GM18499 (cell line): ENCODE data around the gene SNRK.

Source experiments
- ATAC-seq: cut with Tn5 transposase; IDR thresholded peaks from one replicate; pipeline ENCODE4 v1.9.1; 2021; ENCODE audit warnings: moderate number of reproducible peaks; ENCODE audit not compliant: insufficient read depth, unreplicated experiment

Gene SNRK

GRCh38 chr3:43366885-43367284 is 80.5 kb downstream of the SNRK start:
- no peak for ATAC-seq

DNA sequence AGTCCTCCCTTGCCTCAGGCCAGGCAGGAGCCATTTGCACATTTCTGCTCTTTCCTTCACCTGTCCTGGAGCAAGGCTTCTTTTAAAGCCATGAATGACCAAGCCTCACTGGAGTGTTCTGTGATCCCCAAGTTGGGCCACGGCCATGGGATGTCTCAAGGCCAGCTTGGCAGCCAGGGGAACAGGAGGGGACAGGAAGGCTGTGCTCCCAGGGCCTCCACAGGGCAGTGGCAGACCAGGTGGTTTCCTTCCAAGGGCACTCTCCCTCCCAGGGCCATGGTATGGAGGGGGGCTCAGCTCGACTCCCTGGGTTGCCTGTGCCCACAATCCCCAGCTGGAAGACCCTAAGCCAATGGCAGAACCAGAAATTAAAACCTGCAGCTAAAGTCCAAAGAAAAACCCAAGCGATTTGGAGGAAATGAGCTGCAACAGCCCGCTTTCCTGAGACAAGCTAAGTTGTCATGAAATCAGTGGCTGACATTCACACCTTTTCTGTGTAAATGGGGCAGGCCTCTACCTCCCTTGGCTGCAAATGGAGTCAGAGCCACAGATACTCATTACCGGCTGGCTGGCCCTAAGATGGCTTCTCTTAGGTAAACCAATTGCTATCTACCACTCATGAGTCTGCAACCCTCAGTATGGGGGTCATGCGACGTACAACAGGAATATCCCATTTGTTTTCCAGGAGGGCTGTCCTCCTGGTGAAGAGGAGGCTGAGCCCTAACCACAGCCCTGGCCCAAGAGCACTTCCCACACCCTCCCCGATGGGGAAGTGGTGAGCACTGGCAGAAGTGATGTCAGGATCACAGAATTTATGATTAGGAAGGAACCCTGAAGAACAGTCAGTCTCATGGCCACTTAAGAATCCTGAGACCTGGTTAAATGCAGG is 83.3 kb downstream of the SNRK start:
- no peak for ATAC-seq

DNA sequence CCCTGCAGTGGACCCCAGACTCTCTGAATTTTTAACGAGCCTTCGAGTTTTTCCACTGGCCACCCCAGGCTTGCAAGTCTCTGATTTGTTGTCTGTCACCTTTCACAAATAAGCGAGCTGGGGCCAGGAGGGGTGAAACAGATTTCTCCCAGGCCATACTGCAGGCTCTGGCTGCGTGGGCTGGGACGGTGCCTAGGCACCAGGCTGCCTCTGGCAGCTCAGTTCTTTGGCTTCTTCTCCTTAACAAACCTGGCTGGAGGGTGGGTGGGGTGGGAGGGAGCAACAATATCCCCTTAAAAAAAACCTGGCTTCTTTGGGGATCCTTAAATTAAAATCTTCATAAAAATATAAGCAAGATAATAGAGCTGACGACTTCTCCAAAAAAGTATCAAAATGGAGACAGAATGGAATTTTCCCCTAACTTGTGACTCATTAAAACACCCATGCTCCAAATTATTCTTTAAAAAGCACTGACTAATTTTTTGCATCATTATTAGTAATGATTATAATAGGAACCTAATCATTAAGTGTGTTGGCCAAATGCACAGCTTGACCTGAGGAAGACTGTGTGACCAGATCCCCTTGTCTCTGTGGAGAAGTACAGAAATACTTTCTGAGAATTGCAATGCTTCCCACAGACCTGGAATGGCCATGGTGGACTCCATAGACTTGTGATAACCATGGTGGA is 84.1 kb downstream of the SNRK start:
- no peak for ATAC-seq

DNA sequence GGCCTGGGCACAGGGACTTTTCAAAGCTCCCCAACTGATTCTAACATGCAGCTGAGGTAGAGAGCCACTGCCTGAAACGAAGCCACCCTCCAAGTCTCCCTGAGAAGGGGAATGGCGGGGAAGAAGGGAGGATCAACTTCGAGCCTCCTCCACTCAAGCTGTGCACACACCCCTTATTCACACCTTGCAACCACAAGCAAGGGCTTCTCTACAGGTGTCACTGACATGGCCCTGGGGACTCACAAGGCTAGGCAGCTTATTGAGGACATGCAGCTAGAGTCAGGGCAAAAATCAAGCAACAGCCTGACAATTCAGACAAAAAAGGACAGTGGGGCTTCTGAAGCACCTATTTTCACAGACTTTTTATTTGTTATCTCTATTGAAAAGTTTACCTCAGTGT is 85.2 kb downstream of the SNRK start:
- no peak for ATAC-seq

GRCh38 chr3:43372007-43372740 is 85.8 kb downstream of the SNRK start:
- ATAC-seq, result no peak

GRCh38 chr3:43372809-43373559 is 86.6 kb downstream of the SNRK start:
- ATAC-seq, result no peak

DNA sequence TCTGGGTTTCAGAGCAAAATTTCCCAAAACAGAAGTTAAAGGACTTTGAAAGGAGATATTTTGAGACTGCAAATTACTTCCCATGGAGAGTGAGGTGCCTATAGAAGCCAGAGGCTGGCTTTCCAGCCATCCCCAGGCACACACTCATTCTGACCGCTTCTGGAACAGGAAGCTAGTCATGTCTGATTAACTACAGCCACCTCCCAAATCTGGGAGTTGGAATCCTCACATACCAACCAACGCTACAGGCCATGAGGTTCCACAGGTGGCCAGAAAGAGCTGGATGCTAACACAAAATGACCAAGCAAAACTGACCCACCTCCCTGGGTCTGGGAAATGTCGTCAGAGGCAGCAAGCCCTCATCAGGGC is 87.2 kb downstream of the SNRK start:
- no peak for ATAC-seq

- no peak for ATAC-seq
Measured at GRCh38 chr3:43378066-43378935, 92.0 kb downstream of the SNRK start.

DNA sequence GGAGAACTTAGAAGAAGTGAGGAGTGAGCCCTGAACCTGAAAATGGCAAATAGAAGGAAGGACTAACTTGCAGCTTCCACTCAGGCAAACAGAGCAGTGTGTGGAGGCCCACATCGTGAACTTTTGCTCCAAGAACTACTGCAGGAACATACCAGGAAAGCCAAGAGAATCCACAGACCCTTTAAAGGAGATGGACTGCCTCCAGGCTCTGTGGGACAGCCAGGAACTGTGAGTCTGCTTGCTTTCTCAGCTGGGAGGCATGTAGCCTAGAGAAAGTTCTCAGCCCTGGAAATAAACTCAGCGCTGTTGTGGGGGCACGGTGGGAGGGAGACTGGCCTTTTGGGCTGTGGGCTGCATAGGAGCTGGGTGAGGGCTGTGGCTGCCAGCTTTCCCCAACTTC is 93.0 kb downstream of the SNRK start:
- ATAC-seq, result no peak

DNA sequence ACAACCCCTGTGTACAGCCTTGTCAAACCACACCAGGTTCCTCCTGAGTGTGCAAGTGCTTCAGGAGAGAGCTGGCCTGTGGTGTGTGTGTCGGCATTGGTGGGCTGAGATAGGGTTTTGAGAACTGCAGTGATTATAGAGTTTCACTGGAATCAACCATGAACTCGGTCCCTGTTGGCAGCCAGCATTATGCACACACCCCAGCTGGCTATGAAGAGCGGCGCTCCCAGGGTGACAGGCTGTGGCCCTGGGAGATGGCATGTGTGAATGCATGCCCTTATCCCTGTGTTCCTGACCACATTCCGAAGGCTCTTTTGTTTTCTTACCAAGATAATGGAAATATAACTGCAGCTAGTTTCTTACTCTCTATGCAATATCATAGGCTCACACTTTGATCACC is 101.8 kb downstream of the SNRK start:
- no peak for ATAC-seq

DNA sequence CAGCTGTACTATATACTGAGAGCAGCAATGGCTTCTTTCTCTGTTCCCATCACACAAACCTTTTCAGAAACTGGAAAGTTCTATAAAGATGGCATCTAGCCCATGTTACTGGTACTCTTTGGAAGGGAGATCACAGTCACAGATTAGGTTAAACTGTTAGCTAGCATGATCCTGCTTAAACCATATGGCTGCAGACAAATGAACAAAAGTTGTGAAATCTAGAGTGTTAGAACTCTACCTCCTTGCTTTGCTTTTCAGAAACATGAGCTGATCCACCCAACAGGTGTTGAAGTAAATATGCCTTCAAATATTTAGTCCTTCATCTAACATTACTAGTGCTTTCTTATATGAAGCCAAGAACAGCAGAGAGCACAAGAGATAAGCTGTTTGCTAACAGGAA is 102.6 kb downstream of the SNRK start:
- no peak for ATAC-seq

DNA sequence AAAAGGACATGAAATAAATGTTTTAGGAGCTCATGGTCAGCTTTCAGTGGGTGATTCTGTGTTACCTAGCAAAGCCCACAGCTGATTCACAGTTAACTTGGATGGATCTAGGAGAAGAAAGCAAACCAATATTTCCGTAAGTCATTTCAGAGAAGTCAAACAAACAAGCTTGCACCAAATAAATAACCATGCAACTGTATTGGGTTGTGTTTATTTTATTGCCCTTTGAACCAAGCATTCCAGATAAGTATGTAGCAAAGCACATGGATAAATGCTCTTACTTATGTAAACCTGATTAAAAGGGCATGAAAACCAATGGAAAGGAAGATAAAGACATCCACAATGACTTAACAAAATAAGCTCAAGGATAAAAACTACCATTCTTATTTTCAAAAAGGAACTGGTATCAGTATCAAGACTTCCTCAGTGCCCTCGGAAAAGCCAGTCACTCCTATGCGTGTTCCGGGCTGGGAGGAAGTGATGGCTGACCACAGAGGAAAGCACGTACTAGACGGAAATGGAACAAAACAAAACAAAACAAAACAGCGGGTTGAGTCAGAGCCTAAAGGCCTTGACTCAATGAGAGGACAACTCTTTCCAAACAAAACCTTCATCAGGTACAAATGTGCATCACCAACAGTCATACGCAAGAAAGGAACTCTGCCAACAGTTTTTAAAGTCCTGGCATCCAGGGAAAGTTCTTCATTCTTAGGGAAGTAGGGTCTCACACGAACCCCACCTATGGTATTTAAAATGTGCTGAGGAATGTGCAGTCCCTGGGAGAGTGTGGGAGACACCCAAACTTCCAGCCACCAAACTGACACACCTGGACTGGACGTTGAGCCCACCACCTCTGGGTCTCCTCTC is 103.3 kb downstream of the SNRK start:
- no peak for ATAC-seq

- ATAC-seq, result no peak
Measured at GRCh38 chr3:43390255-43390588, 103.9 kb downstream of the SNRK start.

DNA sequence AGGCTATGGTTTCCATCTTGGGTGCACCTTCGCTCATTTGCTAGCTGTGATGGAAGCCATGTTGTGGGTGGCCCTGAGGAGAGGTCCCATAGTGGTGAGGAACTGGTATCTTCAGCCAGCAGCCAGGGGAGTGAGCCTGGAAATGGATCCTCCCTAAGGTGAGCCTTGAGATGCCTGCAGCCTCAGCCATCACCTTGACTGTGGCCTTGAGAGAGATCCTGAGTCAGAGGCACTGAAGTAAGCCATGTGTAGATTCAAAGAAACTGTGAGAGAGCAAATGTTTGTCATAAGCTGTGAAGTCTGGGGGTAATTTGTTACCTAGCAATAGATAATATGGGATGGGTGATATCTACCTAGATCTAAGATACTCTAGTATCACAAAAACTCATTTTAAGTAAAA is 105.3 kb downstream of the SNRK start:
- ATAC-seq, result no peak

GRCh38 chr3:43394041-43394554 is 107.8 kb downstream of the SNRK start:
- no peak for ATAC-seq

- no peak for ATAC-seq
Measured at GRCh38 chr3:43399034-43399433, 112.7 kb downstream of the SNRK start.

DNA sequence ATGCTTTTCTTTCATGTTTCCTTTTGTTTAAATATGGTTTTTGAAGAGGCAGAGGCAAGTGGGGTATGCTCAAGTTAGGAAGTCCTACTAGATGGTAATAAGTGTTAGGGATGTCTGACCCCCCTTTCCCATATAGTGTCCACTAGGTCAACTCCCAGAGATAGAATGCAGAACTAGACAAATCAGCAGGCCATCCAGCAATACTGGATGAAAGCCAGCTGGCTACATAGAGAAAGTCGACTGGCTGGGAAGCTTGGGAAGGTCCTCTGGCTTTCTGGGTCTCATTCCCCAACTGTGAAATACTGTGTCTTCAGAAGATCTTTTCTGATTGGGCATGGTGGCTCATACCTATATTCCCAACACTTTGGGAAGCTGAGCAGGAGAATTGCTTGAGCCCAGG is 113.8 kb downstream of the SNRK start:
- ATAC-seq, result no peak
